GM12801 (cell line): Measurements from ENCODE around the gene PARP11.

Experiments
- CTCF ChIP-seq: IDR thresholded peaks from one replicate; pipeline ENCODE4 v1.5.1; 2011; ENCODE audit warnings: control low read depth; ENCODE audit not compliant: insufficient read length; ENCODE audit errors: extremely low read depth

PARP11 gene

GRCh38 chr12:3872800-3873636 lies at the start of gene PARP11:
Gene PARP11, minus strand, starts transcription at chr12:3873399. Its CDS starts 170 bp downstream, at chr12:3873229.
- TF ChIP-seq CTCF = no peak

GRCh38 chr12:3922033-3922432 lies 48.8 kb upstream of the PARP11 start:
- TF ChIP-seq CTCF = no peak

GRCh38 chr12:3921526-3921925 lies 48.3 kb upstream of the PARP11 start:
- no peak for TF ChIP-seq CTCF

- no peak for TF ChIP-seq CTCF
Measured at GRCh38 chr12:3921151-3921471, 47.9 kb upstream of the PARP11 start.

GRCh38 chr12:3920351-3921150 lies 47.4 kb upstream of the PARP11 start:
- no peak for TF ChIP-seq CTCF

- TF ChIP-seq CTCF = no peak
Measured at GRCh38 chr12:3913278-3913677, 40.1 kb upstream of the PARP11 start.

- no peak for TF ChIP-seq CTCF
Measured at GRCh38 chr12:3912863-3913262, 39.7 kb upstream of the PARP11 start.
